Immature natural killer cell (primary cell): ENCODE results near the gene SIN3A. TPM values are rescaled to one million over a fixed set of nuclear protein-coding genes. Genes with fewer than 3 reads are reported as not detected.
"Not testable (repeated sequence)": the region's sequence is repeated elsewhere in the genome, so short reads cannot be mapped to it uniquely, and the experiment has no call there.

Experiments
- DNase-seq, 3 donors: peaks; one replicate each; pipeline ENCODE4 v3.0.0; 2022; ENCODE audit warnings: mixed read lengths in 1 of 3
- H3K27ac Mint-ChIP-seq, 6 donors: one replicate each; pipeline ENCODE4 v1.8.0; 2020; ENCODE audit warnings: mixed read lengths in 6 of 6, mild to moderate bottlenecking in 5 of 6, inconsistent platforms in 4 of 6, moderate library complexity in 3 of 6
- H3K27me3 Mint-ChIP-seq, 3 donors: one replicate each; pipeline ENCODE4 v1.8.0; 2020 to 2021; ENCODE audit warnings: low read depth in 3 of 3, mild to moderate bottlenecking in 3 of 3, mixed read lengths in 3 of 3, moderate library complexity in 3 of 3, inconsistent platforms in 1 of 3
- H3K36me3 Mint-ChIP-seq, 3 donors: one replicate each; pipeline ENCODE4 v1.8.0; 2020; ENCODE audit warnings: mixed read lengths in 3 of 3, inconsistent platforms in 2 of 3, mild to moderate bottlenecking in 2 of 3
- H3K4me1 Mint-ChIP-seq, 2 donors: one replicate each; pipeline ENCODE4 v1.8.0; 2020; ENCODE audit warnings: inconsistent platforms in 2 of 2, mild to moderate bottlenecking in 2 of 2, mixed read lengths in 2 of 2, moderate library complexity in 1 of 2
- H3K4me3 Mint-ChIP-seq, 5 donors: one replicate each; pipeline ENCODE4 v1.8.0; 2020; ENCODE audit warnings: mild to moderate bottlenecking in 5 of 5, mixed read lengths in 5 of 5, inconsistent platforms in 3 of 5, moderate library complexity in 3 of 5
- H3K9me3 Mint-ChIP-seq, 6 donors: one replicate each; pipeline ENCODE4 v1.8.0; 2020; ENCODE audit warnings: mild to moderate bottlenecking in 6 of 6, mixed read lengths in 6 of 6, inconsistent platforms in 4 of 6, moderate library complexity in 3 of 6
- polyA plus RNA-seq, 3 donors: library from polyadenylated mRNA; unstranded; fragments of 300-500 nt; fragmentation: Illumina TruSeq; gene quantifications; one replicate each; pipeline ENCODE4 v1.2.3, GENCODE V29; 2021

SIN3A gene
- polyA plus RNA-seq, 3 donors from 2014 or later, result 8.6 to 21.2 (median 10.3) TPM

DNA sequence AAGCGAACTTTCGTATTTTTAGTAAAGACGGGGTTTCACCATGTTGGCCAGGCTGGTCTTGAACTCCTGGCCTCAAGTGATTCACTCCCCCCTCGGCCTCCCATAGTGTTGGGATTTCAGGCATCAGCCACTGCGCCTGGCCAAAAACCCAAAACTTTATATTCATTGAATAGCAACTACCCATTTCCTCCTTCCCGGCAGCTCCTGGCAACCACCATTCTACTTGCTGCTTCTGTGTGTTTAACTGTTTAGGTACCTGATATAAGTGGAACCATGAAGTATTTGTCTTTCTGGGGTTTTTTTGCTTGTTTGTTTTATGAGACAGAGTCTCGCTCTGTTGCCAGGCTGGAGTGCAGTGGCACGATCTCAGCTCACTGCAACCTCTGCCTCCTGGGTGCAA is 107.5 kb downstream of the SIN3A start:
- H3K36me3 Mint-ChIP-seq, result peaks cover 5 to 12% (median 9%) of the 10 kb centered on the region in 3 donors
- H3K4me1 Mint-ChIP-seq, result peaks cover 18 to 24% of the 10 kb centered on the region in 2 donors
- peaks cover 15 to 18% (median 15%) of the 10 kb centered on the region in 3 donors for H3K27me3 Mint-ChIP-seq
- not testable (repeated sequence) for H3K27ac Mint-ChIP-seq, H3K4me3 Mint-ChIP-seq, H3K9me3 Mint-ChIP-seq, DNase-seq

- H3K9me3 Mint-ChIP-seq, result no peaks in the 10 kb centered on the region
- H3K27me3 Mint-ChIP-seq, result peaks cover 6 to 10% (median 8%) of the 10 kb centered on the region in 3 donors
- DNase-seq, result no peak
- H3K4me1 Mint-ChIP-seq, result peaks cover 17 to 18% of the 10 kb centered on the region in 2 donors
- no peak overlapping the region for H3K4me3 Mint-ChIP-seq
- no peak overlapping the region for H3K27ac Mint-ChIP-seq
- H3K36me3 Mint-ChIP-seq, result peaks cover 5 to 12% (median 9%) of the 10 kb centered on the region in 3 donors
Measured at GRCh38 chr15:75342221-75342620, 109.3 kb downstream of the SIN3A start.

- peaks cover 29 to 35% of the 10 kb centered on the region in 2 donors for H3K4me1 Mint-ChIP-seq
- no peak for DNase-seq
- H3K4me3 Mint-ChIP-seq, result no peak overlapping the region
- peaks cover 5 to 12% (median 9%) of the 10 kb centered on the region in 3 donors for H3K36me3 Mint-ChIP-seq
- H3K27me3 Mint-ChIP-seq, result peaks cover 8 to 11% (median 9%) of the 10 kb centered on the region in 3 donors
- peak overlapping the region in 5 of 6 donors; percentile 9 to 64 (median 44) for H3K27ac Mint-ChIP-seq
- no peaks in the 10 kb centered on the region for H3K9me3 Mint-ChIP-seq
Measured at GRCh38 chr15:75339531-75340240, 111.8 kb downstream of the SIN3A start.

GRCh38 chr15:75338661-75339240 is 112.7 kb downstream of the SIN3A start:
- no peak overlapping the region for H3K4me3 Mint-ChIP-seq
- peaks cover 37 to 44% of the 10 kb centered on the region in 2 donors for H3K4me1 Mint-ChIP-seq
- H3K9me3 Mint-ChIP-seq, result no peaks in the 10 kb centered on the region
- H3K36me3 Mint-ChIP-seq, result peaks cover 5 to 12% (median 9%) of the 10 kb centered on the region in 3 donors
- peaks cover 10 to 17% (median 12%) of the 10 kb centered on the region in 3 donors for H3K27me3 Mint-ChIP-seq
- no peak for DNase-seq
- H3K27ac Mint-ChIP-seq, result no peak overlapping the region

DNA sequence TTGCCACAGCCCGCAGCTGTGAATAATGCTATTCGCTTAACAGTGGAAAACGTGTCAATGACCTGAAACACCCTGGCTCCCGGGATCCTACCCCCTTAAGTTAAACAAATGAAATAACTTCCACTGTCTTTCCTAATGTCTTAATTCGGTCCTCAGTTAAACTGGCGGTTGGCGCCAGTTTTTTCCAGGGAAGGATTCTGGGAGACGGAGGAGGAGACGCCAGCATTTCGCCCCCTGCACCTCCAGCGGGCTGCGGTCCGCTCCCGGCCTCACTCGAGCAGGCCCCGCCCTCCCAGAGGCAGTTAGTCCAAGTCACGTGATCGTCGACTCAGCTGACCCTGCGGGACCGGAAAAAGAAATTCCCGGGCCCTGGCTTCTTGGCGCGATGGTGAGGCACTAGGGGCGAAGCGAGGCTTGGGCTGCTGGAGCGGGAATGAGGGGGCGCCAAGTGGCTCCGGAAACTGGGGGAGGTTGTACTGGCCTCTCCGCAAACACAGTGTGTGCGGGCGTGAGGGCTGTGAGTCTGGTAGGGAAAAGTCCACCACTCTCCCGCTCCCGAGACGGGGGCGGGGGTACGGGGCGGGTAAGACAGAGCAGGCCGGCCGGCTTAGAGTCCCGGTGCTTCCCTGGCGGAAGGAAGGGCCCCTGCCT is 115.7 kb downstream of the SIN3A start, which contains the start of gene COMMD4:
Gene COMMD4 (plus strand): TSS at position 359 of the 651 bp plus-strand sequence. CDS start 27 bp downstream, at position 386.
- Mint-ChIP-seq H3K9me3 (no peaks in the 10 kb centered on the region), H3K27ac (peak within 1 kb of the TSS; percentile 68 to 95 (median 91)), H3K36me3 (peaks cover 5 to 7% (median 5%) of the 10 kb centered on the region in 3 donors), H3K4me3 (peak within 1 kb of the TSS; percentile 93 to 95 (median 94)), H3K4me1 (peaks cover 44 to 50% of the 10 kb centered on the region in 2 donors), H3K27me3 (peaks cover 12 to 24% (median 16%) of the 10 kb centered on the region in 3 donors)
- DNase-seq, result peak; percentile 73 to 77 (median 73)

DNA sequence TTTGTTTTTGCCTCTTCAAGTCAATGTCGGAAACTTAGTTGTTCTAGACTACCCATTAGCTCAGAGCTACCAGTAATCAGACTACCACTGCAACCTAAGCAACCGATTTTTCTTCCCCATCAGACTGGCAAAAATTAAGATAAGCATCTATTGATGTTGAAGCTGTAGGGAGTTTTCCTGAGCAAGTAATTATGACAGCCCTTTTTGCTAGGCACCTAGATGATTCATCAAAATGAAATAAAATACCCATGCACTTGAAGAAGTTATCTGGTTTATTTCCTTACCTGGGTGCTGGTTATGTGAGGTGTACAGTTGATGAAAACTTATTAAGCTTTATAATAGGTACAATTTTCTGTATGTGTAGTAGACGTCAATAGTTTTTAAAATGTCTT is 116.2 kb downstream of the SIN3A start:
- H3K4me1 Mint-ChIP-seq, result peaks cover 44 to 50% of the 10 kb centered on the region in 2 donors

DNA sequence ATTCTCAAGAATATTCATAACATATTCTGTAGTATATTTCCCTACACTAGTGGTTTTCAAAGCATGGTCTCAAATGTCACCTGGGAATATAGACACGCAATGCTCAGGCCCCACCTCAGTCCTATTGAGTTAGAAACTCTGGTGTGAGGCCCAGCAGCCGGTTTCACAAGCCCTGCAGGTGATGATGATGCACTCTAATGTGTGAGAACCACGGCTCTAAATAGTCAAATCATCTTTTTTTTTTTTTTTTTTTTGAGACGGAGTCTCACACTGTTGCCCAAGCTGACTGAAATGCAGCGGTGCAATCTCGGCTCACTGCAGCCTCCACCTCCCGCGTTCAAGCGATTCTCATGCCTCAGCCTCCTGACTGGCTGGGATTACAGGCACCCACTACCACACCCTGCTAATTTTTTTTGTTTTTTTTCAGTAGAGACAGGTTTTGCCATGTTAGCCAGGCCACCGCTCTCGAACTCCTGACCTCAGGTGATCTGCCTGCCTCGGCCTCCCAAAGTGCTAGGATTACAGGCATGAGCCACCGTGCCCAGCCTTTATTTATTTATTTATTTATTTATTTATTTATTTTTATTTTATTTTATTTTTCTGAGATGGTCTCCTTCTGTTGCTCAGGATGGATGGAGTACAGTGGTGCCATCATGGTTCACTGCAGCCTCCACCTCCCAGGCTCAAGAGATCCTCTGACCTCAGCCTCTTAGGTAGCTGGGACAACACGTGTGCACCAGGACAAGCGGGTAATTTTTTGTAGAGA is 117.7 kb downstream of the SIN3A start:
- H3K27me3 Mint-ChIP-seq, result peaks cover 12 to 27% (median 12%) of the 10 kb centered on the region in 3 donors
- peak; percentile 74 to 77 (median 75) for DNase-seq
- not testable (repeated sequence) for H3K9me3 Mint-ChIP-seq, H3K36me3 Mint-ChIP-seq
- H3K4me3 Mint-ChIP-seq, result peak overlapping the region in 4 of 5 donors; percentile 32 to 76 (median 52)
- H3K27ac Mint-ChIP-seq, result peak overlapping the region; percentile 51 to 86 (median 82)
- peaks cover 42 to 50% of the 10 kb centered on the region in 2 donors for H3K4me1 Mint-ChIP-seq

More for the DNA sequence above, 116.2 kb downstream of the SIN3A start:
- Mint-ChIP-seq H3K27me3 (peaks cover 12 to 27% (median 14%) of the 10 kb centered on the region in 3 donors), H3K36me3 (peaks cover 4 to 5% (median 5%) of the 10 kb centered on the region in 3 donors), H3K27ac (peak overlapping the region; percentile 68 to 95 (median 91)), H3K9me3 (no peaks in the 10 kb centered on the region), H3K4me3 (peak overlapping the region; percentile 93 to 95 (median 94))
- DNase-seq, result no peak

- H3K27ac Mint-ChIP-seq, result peak overlapping the region in 5 of 6 donors; percentile 6 to 51 (median 37)
- peaks cover 37 to 38% of the 10 kb centered on the region in 2 donors for H3K4me1 Mint-ChIP-seq
- peaks cover 10 to 27% (median 12%) of the 10 kb centered on the region in 3 donors for H3K27me3 Mint-ChIP-seq
- peak overlapping the region in 1 of 5 donors; percentile 2 for H3K4me3 Mint-ChIP-seq
- H3K36me3 Mint-ChIP-seq, DNase-seq, H3K9me3 Mint-ChIP-seq: not testable (repeated sequence)
Measured at GRCh38 chr15:75332093-75332492, 119.4 kb downstream of the SIN3A start.

- Mint-ChIP-seq H3K9me3 (no peaks in the 10 kb centered on the region), H3K27ac (no peak overlapping the region), H3K4me3 (no peak overlapping the region), H3K27me3 (peaks cover 4 to 18% (median 6%) of the 10 kb centered on the region in 3 donors), H3K4me1 (peaks cover 14% of the 10 kb centered on the region in 2 donors), H3K36me3 (no peaks in the 10 kb centered on the region)
- no peak for DNase-seq
Measured at GRCh38 chr15:75329571-75329970, 121.9 kb downstream of the SIN3A start.

- no peaks in the 10 kb centered on the region for H3K36me3 Mint-ChIP-seq
- no peak overlapping the region for H3K4me3 Mint-ChIP-seq
Measured at GRCh38 chr15:75328493-75329314, 122.8 kb downstream of the SIN3A start.

DNA sequence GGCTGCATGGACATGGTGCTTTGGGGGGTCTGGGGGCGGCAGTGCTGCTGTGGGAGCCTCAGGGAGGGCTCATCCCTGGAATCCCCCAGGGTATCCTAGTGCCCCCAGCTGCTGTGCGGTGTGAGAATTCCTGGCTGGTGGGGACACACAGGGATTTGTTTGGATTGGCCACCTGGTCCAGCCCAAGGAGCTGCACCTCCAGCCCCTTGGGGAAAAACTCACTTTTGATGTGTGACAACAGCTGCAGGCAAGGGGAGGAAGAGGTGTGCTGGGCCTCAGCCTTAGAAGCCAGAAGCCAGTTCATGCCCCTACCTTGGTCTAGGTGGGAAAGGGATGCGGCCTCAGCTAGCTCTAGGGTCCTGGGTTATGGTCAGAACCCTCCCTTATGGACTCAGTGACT is 124.0 kb downstream of the SIN3A start:
- peaks cover 0 to 7% (median 0%) of the 10 kb centered on the region in 3 donors for H3K27me3 Mint-ChIP-seq
- no peaks in the 10 kb centered on the region for H3K9me3 Mint-ChIP-seq
- H3K4me1 Mint-ChIP-seq, result no peaks in the 10 kb centered on the region
- no peak for DNase-seq
- no peak overlapping the region for H3K27ac Mint-ChIP-seq
- H3K36me3 Mint-ChIP-seq, result no peaks in the 10 kb centered on the region
- no peak overlapping the region for H3K4me3 Mint-ChIP-seq

More at GRCh38 chr15:75328493-75329314, 122.8 kb downstream of the SIN3A start:
- no peak for DNase-seq
- H3K27me3 Mint-ChIP-seq, result peaks cover 1 to 10% (median 4%) of the 10 kb centered on the region in 3 donors
- no peaks in the 10 kb centered on the region for H3K9me3 Mint-ChIP-seq
- peaks cover 5 to 7% of the 10 kb centered on the region in 2 donors for H3K4me1 Mint-ChIP-seq
- H3K27ac Mint-ChIP-seq, result no peak overlapping the region

GRCh38 chr15:75327005-75327404 is 124.5 kb downstream of the SIN3A start:
- H3K36me3 Mint-ChIP-seq, result no peaks in the 10 kb centered on the region
- H3K27ac Mint-ChIP-seq, result peak overlapping the region in 1 of 6 donors; percentile 21
- DNase-seq, result no peak
- H3K9me3 Mint-ChIP-seq, result no peaks in the 10 kb centered on the region
- no peaks in the 10 kb centered on the region for H3K4me1 Mint-ChIP-seq
- no peak overlapping the region for H3K4me3 Mint-ChIP-seq
- H3K27me3 Mint-ChIP-seq, result peaks cover 0 to 7% (median 0%) of the 10 kb centered on the region in 3 donors
